C1 segment of cervical spinal cord (tissue), 14 donors: ENCODE data around the gene FSCN2.
A peak's percentile ranks its signal among the peaks of the same experiment; 100 is the strongest.

Experiments
- DNase-seq, 14 donors: peaks; one replicate each; lab custom pipeline; 2025; lab: John Stamatoyannopoulos, UW

Gene FSCN2

GRCh38 chr17:81511804-81512561 lies 16.2 kb upstream of the FSCN2 start:
- DNase-seq = peak in 4 of 14 donors; percentile 26 to 40 (median 39)

GRCh38 chr17:81512562-81513371 lies 15.4 kb upstream of the FSCN2 start, which contains the start of gene ACTG1:
Gene ACTG1, minus strand, starts transcription at chr17:81512799. Its CDS starts 445 bp downstream, at chr17:81512354.
- peak; percentile 57 to 93 (median 86) for DNase-seq

- DNase-seq = peak in 11 of 14 donors; percentile 45 to 77 (median 60)
Observed at GRCh38 chr17:81513372-81513752, 14.8 kb upstream of the FSCN2 start.

GRCh38 chr17:81513753-81514488 lies 14.3 kb upstream of the FSCN2 start:
- peak in 8 of 14 donors; percentile 31 to 77 (median 66) for DNase-seq

- no peak for DNase-seq
Observed at GRCh38 chr17:81514489-81514738, 13.8 kb upstream of the FSCN2 start.

- peak in 7 of 14 donors; percentile 17 to 66 (median 31) for DNase-seq
Observed at GRCh38 chr17:81514739-81515529, 13.2 kb upstream of the FSCN2 start.

- DNase-seq = no peak
Observed at GRCh38 chr17:81515530-81516041, 12.6 kb upstream of the FSCN2 start.

GRCh38 chr17:81516439-81516838 lies 11.7 kb upstream of the FSCN2 start:
- DNase-seq = no peak

- no peak for DNase-seq
Observed at GRCh38 chr17:81517009-81517338, 11.2 kb upstream of the FSCN2 start.

GRCh38 chr17:81517339-81518112 lies 10.7 kb upstream of the FSCN2 start:
- no peak for DNase-seq

GRCh38 chr17:81518113-81518784 lies 9.9 kb upstream of the FSCN2 start:
- DNase-seq = no peak

- peak in 1 of 14 donors; percentile 6 for DNase-seq
Observed at GRCh38 chr17:81518785-81519283, 9.3 kb upstream of the FSCN2 start.

- DNase-seq = no peak
Observed at GRCh38 chr17:81519284-81520020, 8.7 kb upstream of the FSCN2 start.

- DNase-seq = no peak
Observed at GRCh38 chr17:81520021-81520901, 7.9 kb upstream of the FSCN2 start.

GRCh38 chr17:81522491-81523401 lies 5.4 kb upstream of the FSCN2 start:
- no peak for DNase-seq

GRCh38 chr17:81523402-81524038 lies 4.7 kb upstream of the FSCN2 start:
- DNase-seq = peak in 4 of 14 donors; percentile 11 to 30 (median 24)
